ENCODE results near the gene MADD.
A peak's percentile ranks its signal among the peaks of the same experiment; 100 is the strongest.

The MADD gene

DNA sequence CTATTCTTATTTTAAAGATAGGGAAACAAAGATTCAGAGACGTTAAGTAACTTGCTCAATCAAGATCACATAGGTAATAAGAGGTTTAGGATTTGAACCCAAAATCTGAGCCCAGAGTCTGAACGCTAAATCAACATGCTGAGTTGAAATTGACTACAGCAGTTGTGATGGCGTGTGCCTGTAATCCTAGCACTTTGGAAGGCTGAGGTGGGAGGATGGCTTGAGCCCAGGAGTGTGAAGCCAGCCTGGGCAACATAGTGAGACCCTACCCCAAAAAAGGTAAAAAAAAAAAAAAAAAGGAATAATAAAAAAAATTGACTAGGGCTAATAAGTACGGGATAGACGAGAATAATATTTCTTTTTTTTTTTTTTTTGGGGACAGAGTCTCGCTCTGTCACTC is 13.6 kb upstream of the MADD start:
- Histone ChIP-seq H3K9ac (ENCODE audit: low read length) (no peak overlapping the region), H3K4me1 (ENCODE audit: control insufficient read depth, insufficient read depth, low read length) (peaks cover 40% of the 10 kb centered on the region), H3K9me3 (ENCODE audit: control insufficient read depth, low read length) (no peaks in the 10 kb centered on the region), H3K27me3 (ENCODE audit: control insufficient read depth, insufficient read depth, low read length) (no peaks in the 10 kb centered on the region), H3K36me3 (ENCODE audit: control insufficient read depth, insufficient read depth, low read length) (no peaks in the 10 kb centered on the region), H3K4me3 (ENCODE audit: low read length) (no peak overlapping the region)

DNA sequence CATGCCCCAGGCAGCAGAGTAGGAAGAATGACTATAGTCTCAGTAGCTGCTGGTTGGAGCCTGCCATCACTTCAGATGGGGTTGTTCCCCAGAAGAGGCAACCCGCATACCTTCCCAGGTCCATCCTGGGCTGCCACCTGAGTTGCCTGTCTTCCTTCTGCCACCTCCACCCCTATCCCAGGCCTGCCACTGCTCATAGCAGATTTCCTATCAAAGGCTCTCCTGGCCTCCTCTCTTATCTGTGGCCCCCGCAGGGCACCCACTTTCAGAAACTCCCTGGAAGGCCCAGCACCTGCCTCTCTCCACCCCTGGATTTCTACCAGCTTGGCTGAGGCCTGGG is 12.8 kb upstream of the MADD start:
- Histone ChIP-seq H3K36me3 (ENCODE audit: control insufficient read depth, insufficient read depth, low read length) (no peaks in the 10 kb centered on the region), H3K4me1 (ENCODE audit: control insufficient read depth, insufficient read depth, low read length) (peaks cover 40% of the 10 kb centered on the region), H3K4me3 (ENCODE audit: low read length) (peak overlapping the region; percentile 1), H3K27me3 (ENCODE audit: control insufficient read depth, insufficient read depth, low read length) (no peaks in the 10 kb centered on the region), H3K9ac (ENCODE audit: low read length) (peak overlapping the region; percentile 68), H3K9me3 (ENCODE audit: control insufficient read depth, low read length) (no peaks in the 10 kb centered on the region)

DNA sequence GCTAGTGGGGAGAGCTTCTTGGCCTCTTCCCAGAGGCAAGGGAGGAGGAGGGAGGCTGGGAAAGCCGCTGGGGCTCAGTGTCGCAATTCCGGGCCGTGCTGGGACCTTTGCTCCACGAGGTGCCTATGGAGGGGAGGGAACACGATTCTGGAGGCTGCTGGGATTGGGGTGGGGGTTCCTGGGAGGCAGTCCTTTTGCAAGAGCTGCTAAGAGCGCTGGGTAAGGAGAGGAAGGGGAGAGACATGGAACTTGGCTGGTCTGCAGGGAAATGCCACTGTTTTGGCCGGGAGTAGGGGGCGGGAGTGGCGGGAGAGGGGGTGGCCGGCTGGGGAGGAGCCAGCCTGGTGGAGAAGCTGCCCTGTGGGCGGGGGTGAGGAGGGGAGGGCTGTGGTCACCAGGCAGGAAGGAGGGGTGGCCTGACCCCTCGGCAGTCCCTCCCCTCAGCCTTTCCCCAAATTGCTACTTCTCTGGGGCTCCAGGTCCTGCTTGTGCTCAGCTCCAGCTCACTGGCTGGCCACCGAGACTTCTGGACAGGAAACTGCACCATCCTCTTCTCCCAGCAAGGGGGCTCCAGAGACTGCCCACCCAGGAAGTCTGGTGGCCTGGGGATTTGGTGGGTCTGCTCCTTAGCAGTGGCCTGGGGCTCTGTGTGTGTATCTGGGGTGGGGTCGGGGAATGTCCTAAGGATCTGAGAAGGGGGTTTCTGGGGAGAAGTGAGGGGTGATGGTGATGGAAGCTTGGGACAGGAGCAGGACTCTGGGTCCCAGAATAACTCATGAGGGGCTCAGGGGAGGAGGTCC is 12.2 kb upstream of the MADD start, which contains the start of gene NR1H3:
Gene NR1H3, plus strand, starts transcription at position 480 of the 800 bp plus-strand sequence. CDS start 1,221 bp downstream, outside the sequence.
- H3K4me1 ChIP-seq (ENCODE audit: control insufficient read depth, insufficient read depth, low read length), result peaks cover 40% of the 10 kb centered on the region
- peak within 1 kb of the TSS; percentile 1 for H3K4me3 ChIP-seq (ENCODE audit: low read length)
- H3K9me3 ChIP-seq (ENCODE audit: control insufficient read depth, low read length), result no peaks in the 10 kb centered on the region
- no peaks in the 10 kb centered on the region for H3K36me3 ChIP-seq (ENCODE audit: control insufficient read depth, insufficient read depth, low read length)
- H3K27me3 ChIP-seq (ENCODE audit: control insufficient read depth, insufficient read depth, low read length), result no peaks in the 10 kb centered on the region
- H3K9ac ChIP-seq (ENCODE audit: low read length), result peak within 1 kb of the TSS; percentile 68

DNA sequence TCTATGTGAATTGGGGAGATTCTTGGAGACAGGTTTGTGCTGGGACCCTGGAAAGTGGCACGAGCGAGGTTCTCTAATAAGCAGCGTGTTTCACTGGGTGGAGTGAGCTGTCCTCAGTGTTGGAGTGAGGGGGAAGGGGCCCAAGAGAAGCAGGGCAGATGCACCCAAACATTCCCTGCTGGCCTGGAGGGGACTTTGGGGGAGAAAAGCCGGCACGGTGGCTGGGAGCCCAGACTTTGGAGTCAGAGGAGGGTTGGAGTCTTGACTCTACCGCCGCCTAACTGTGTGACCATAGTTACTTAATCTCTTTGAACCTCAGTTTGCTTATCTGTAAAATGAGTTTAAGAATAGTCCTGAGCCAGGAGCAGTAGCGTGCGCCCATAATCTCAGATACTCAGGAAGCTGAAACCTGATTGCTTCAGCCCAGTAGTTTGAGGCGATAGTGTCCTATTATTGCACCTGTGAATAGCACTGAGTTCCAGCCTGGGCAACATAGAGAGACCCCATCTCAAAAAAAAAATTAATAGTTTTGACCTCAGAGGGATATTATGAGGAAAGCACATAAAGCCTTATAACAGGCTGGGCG is 11.5 kb upstream of the MADD start:
- H3K4me3 ChIP-seq (ENCODE audit: low read length), result peak overlapping the region; percentile 1
- peak overlapping the region; percentile 68 for H3K9ac ChIP-seq (ENCODE audit: low read length)
- no peaks in the 10 kb centered on the region for H3K27me3 ChIP-seq (ENCODE audit: control insufficient read depth, insufficient read depth, low read length)
- H3K4me1 ChIP-seq (ENCODE audit: control insufficient read depth, insufficient read depth, low read length), result peaks cover 40% of the 10 kb centered on the region
- no peaks in the 10 kb centered on the region for H3K9me3 ChIP-seq (ENCODE audit: control insufficient read depth, low read length)
- no peaks in the 10 kb centered on the region for H3K36me3 ChIP-seq (ENCODE audit: control insufficient read depth, insufficient read depth, low read length)

DNA sequence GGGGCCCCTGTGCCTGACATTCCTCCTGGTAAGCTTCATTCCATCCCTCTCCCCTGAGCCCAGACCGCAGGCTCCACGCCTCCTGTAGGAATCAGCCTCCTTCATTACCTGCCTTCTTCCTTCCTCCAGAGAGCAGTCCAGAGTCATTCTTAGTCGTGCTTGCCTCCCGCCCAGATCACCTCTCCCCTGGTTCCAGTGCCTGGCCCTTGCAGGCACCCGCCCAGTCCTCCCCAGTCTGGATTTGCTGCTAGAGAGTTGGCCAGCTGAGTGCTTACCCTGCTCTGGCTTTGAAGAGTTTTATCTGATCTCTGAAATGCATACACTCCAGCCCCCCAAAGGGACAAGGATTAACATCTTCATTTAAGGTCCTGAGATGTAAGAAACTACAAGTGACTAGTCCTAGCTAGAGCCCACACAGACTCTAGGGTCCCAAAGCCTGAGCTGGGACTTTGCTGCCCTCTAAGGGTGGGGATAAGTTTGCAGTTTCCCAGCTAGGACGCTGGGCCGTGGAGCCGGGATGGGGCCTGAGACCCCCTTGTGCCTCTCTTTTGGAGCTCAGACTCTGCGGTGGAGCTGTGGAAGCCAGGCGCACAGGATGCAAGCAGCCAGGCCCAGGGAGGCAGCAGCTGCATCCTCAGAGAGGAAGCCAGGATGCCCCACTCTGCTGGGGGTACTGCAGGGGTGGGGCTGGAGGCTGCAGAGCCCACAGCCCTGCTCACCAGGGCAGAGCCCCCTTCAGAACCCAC is 10.5 kb upstream of the MADD start:
- peak overlapping the region; percentile 10 for H3K4me3 ChIP-seq (ENCODE audit: low read length)
- H3K4me1 ChIP-seq (ENCODE audit: control insufficient read depth, insufficient read depth, low read length), result peaks cover 48% of the 10 kb centered on the region
- H3K9me3 ChIP-seq (ENCODE audit: control insufficient read depth, low read length), result no peaks in the 10 kb centered on the region
- H3K36me3 ChIP-seq (ENCODE audit: control insufficient read depth, insufficient read depth, low read length), result no peaks in the 10 kb centered on the region
- no peaks in the 10 kb centered on the region for H3K27me3 ChIP-seq (ENCODE audit: control insufficient read depth, insufficient read depth, low read length)
- H3K9ac ChIP-seq (ENCODE audit: low read length), result peak overlapping the region; percentile 62

DNA sequence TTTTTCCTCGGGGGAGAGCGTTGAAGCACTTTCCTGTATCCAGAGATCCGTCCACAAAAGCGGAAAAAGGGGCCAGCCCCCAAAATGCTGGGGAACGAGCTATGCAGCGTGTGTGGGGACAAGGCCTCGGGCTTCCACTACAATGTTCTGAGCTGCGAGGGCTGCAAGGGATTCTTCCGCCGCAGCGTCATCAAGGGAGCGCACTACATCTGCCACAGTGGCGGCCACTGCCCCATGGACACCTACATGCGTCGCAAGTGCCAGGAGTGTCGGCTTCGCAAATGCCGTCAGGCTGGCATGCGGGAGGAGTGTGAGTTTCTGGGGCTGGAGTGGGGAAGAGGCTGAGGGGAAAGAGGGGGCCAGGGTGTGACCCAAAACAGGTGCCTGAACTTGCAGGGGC is 9.6 kb upstream of the MADD start:
- Histone ChIP-seq H3K9me3 (ENCODE audit: control insufficient read depth, low read length) (no peaks in the 10 kb centered on the region), H3K27me3 (ENCODE audit: control insufficient read depth, insufficient read depth, low read length) (no peaks in the 10 kb centered on the region), H3K4me1 (ENCODE audit: control insufficient read depth, insufficient read depth, low read length) (peaks cover 50% of the 10 kb centered on the region), H3K9ac (ENCODE audit: low read length) (no peak overlapping the region), H3K4me3 (ENCODE audit: low read length) (no peak overlapping the region), H3K36me3 (ENCODE audit: control insufficient read depth, insufficient read depth, low read length) (no peaks in the 10 kb centered on the region)

DNA sequence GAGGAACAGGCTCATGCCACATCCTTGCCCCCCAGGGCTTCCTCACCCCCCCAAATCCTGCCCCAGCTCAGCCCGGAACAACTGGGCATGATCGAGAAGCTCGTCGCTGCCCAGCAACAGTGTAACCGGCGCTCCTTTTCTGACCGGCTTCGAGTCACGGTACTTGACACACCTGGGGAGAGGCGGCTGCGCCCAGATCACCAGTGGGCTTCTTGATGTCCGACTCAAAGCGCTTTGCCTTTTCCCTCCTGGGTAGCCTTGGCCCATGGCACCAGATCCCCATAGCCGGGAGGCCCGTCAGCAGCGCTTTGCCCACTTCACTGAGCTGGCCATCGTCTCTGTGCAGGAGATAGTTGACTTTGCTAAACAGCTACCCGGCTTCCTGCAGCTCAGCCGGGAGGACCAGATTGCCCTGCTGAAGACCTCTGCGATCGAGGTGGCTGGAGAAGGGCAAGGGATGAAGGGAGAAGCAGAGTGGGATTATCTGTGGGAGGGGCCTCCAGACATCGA is 8.6 kb upstream of the MADD start:
- Histone ChIP-seq H3K36me3 (ENCODE audit: control insufficient read depth, insufficient read depth, low read length) (no peaks in the 10 kb centered on the region), H3K4me3 (ENCODE audit: low read length) (no peak overlapping the region), H3K27me3 (ENCODE audit: control insufficient read depth, insufficient read depth, low read length) (no peaks in the 10 kb centered on the region), H3K9me3 (ENCODE audit: control insufficient read depth, low read length) (no peaks in the 10 kb centered on the region), H3K4me1 (ENCODE audit: control insufficient read depth, insufficient read depth, low read length) (peaks cover 53% of the 10 kb centered on the region), H3K9ac (ENCODE audit: low read length) (no peak overlapping the region)

DNA sequence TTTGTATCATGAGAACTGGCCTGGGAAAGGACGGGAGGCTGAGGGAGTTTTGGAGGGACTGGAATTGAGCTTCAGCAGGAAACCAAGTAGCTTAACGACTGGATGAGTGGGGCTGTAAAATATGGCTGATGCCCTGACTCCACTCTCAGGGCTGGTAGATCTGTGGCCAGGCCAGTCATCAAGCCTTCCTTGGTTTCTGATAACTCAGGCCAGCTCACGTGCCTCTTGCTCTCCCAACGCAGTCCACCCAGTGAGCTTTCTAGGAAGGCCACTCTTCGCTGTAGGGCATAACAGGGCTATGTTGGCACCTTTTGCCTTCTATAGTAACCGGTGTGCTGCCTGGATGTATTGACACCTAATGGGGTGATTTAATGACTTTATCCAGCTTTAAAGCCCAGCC is 5.8 kb upstream of the MADD start:
- Histone ChIP-seq H3K9ac (ENCODE audit: low read length) (no peak overlapping the region), H3K4me3 (ENCODE audit: low read length) (no peak overlapping the region)

DNA sequence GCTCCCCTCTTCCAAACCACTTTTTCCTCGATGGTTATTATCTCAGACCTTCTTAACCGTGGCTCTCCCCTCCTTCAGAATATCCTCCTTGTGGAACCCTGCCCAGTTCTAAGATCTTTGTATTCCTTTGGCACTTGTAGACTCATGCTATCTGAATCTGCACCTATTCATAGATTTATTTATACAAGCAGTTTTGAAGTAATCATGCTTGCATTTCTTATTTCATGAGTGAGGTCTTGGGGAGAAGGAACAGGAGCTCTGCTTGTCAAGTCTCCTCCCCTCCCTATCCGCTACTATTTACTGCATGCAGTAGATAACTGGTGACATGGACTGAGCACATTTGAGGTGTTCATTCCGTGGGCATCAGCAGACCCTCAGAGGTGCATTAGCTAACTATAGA is 5.4 kb upstream of the MADD start:
- no peaks in the 10 kb centered on the region for H3K27me3 ChIP-seq (ENCODE audit: control insufficient read depth, insufficient read depth, low read length)
- H3K9me3 ChIP-seq (ENCODE audit: control insufficient read depth, low read length), result no peaks in the 10 kb centered on the region
- H3K4me1 ChIP-seq (ENCODE audit: control insufficient read depth, insufficient read depth, low read length), result peaks cover 38% of the 10 kb centered on the region
- H3K4me3 ChIP-seq (ENCODE audit: low read length), result no peak overlapping the region
- H3K36me3 ChIP-seq (ENCODE audit: control insufficient read depth, insufficient read depth, low read length), result no peaks in the 10 kb centered on the region
- H3K9ac ChIP-seq (ENCODE audit: low read length), result no peak overlapping the region

More for the DNA sequence above, 5.8 kb upstream of the MADD start:
- Histone ChIP-seq H3K36me3 (ENCODE audit: control insufficient read depth, insufficient read depth, low read length) (no peaks in the 10 kb centered on the region), H3K4me1 (ENCODE audit: control insufficient read depth, insufficient read depth, low read length) (peaks cover 41% of the 10 kb centered on the region), H3K9me3 (ENCODE audit: control insufficient read depth, low read length) (no peaks in the 10 kb centered on the region), H3K27me3 (ENCODE audit: control insufficient read depth, insufficient read depth, low read length) (no peaks in the 10 kb centered on the region)

DNA sequence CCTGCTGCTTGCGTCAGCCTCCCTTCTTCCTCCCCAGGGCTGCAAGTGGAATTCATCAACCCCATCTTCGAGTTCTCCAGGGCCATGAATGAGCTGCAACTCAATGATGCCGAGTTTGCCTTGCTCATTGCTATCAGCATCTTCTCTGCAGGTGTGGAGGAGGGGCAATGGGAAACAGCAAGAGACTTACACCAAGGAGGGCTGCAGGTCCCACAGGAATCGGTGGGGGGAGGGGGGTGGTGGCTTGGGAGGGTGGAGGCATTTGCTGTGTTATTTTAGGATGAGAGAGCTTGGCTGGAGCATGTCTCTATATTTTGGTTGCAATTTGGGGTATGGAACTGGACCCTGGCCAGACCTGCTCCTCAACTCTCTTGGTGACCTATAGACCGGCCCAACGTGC is 2.1 kb upstream of the MADD start:
- H3K9ac ChIP-seq (ENCODE audit: low read length), result no peak overlapping the region
- no peak overlapping the region for H3K4me3 ChIP-seq (ENCODE audit: low read length)
- no peaks in the 10 kb centered on the region for H3K27me3 ChIP-seq (ENCODE audit: control insufficient read depth, insufficient read depth, low read length)
- H3K9me3 ChIP-seq (ENCODE audit: control insufficient read depth, low read length), result no peaks in the 10 kb centered on the region
- no peaks in the 10 kb centered on the region for H3K36me3 ChIP-seq (ENCODE audit: control insufficient read depth, insufficient read depth, low read length)
- H3K4me1 ChIP-seq (ENCODE audit: control insufficient read depth, insufficient read depth, low read length), result peaks cover 57% of the 10 kb centered on the region

DNA sequence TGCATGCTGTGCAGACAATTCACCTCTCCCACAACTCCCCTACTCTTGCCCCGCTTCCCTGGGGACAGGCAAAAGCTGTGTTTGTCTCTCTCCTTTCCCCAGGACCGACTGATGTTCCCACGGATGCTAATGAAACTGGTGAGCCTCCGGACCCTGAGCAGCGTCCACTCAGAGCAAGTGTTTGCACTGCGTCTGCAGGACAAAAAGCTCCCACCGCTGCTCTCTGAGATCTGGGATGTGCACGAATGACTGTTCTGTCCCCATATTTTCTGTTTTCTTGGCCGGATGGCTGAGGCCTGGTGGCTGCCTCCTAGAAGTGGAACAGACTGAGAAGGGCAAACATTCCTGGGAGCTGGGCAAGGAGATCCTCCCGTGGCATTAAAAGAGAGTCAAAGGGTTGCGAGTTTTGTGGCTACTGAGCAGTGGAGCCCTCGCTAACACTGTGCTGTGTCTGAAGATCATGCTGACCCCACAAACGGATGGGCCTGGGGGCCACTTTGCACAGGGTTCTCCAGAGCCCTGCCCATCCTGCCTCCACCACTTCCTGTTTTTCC is 1.4 kb upstream of the MADD start:
- H3K4me1 ChIP-seq (ENCODE audit: control insufficient read depth, insufficient read depth, low read length), result peaks cover 58% of the 10 kb centered on the region
- H3K27me3 ChIP-seq (ENCODE audit: control insufficient read depth, insufficient read depth, low read length), result no peaks in the 10 kb centered on the region
- peak overlapping the region; percentile 81 for H3K9ac ChIP-seq (ENCODE audit: low read length)
- H3K9me3 ChIP-seq (ENCODE audit: control insufficient read depth, low read length), result no peaks in the 10 kb centered on the region
- H3K4me3 ChIP-seq (ENCODE audit: low read length), result peak overlapping the region; percentile 62
- no peaks in the 10 kb centered on the region for H3K36me3 ChIP-seq (ENCODE audit: control insufficient read depth, insufficient read depth, low read length)

Data from mucosa of stomach (tissue), 1 donor.